ENCODE data around the gene HAPLN3. TPM values are rescaled to one million over a fixed set of nuclear protein-coding genes. Genes with fewer than 3 reads are reported as not detected.

HAPLN3 gene
- polyA plus RNA-seq, 1 donor (not counting 4 experiments of a cell fraction or from before 2014, with no cell fraction given), result 1.4 TPM

DNA sequence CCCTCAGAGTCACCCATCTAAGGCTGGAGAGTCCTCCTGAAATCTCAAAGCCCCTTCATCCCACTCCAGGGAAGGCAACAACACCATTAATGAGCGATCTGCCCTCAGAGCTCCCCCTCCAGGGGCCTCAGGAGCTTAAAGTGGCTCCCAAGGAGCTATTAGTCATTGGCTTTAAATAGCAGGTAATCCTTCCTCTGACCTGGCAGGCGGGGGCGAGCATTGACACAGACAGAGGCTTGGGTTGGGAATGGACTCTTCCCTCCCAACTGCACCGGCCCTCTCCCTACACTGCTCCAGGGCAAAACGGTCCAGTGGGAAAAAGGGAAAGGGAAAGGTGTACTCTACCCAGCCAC lies 16.4 kb upstream of the HAPLN3 start:
- H3K4me2 ChIP-seq (ENCODE audit: control insufficient read depth, extremely low read depth, insufficient read depth, low read depth, low read length), result peak overlapping the region; percentile 89
- DNase-seq (ENCODE audit: low read depth, low spot score), result no peak
- no peak for TF ChIP-seq EZH2 (IDR thresholded peaks at IDR 0.05; ENCODE audit: low read length)
- TF ChIP-seq, protein P1, sequence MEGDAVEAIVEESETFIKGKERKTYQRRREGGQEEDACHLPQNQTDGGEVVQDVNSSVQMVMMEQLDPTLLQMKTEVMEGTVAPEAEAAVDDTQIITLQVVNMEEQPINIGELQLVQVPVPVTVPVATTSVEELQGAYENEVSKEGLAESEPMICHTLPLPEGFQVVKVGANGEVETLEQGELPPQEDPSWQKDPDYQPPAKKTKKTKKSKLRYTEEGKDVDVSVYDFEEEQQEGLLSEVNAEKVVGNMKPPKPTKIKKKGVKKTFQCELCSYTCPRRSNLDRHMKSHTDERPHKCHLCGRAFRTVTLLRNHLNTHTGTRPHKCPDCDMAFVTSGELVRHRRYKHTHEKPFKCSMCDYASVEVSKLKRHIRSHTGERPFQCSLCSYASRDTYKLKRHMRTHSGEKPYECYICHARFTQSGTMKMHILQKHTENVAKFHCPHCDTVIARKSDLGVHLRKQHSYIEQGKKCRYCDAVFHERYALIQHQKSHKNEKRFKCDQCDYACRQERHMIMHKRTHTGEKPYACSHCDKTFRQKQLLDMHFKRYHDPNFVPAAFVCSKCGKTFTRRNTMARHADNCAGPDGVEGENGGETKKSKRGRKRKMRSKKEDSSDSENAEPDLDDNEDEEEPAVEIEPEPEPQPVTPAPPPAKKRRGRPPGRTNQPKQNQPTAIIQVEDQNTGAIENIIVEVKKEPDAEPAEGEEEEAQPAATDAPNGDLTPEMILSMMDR (optimal IDR thresholded peaks at IDR 0.05 in 1 of 3, IDR thresholded peaks at IDR 0.05 in 1 of 3, conservative IDR thresholded peaks at IDR 0.05 in 1 of 3; ENCODE audit: extremely low read depth in 1 of 3, insufficient read depth in 2 of 3, low read length in 3 of 3), result peak in 2 of 3 experiments; percentile 4 to 12
- H3K27me3 ChIP-seq (ENCODE audit: control insufficient read depth, extremely low read depth, insufficient read depth, low read length), result no peaks in the 10 kb centered on the region
- FAIRE-seq, result peak; percentile 9
- H3K79me2 ChIP-seq (ENCODE audit: control insufficient read depth, insufficient read depth, low read length), result no peaks in the 10 kb centered on the region
- H3K9me1 ChIP-seq (ENCODE audit: control insufficient read depth, extremely low read depth, insufficient read depth, low read length), result no peaks in the 10 kb centered on the region
- H3K27ac ChIP-seq (ENCODE audit: control insufficient read depth, insufficient read depth, low read length), result peak overlapping the region; percentile 45
- peak overlapping the region; percentile 75 for H3K9ac ChIP-seq (ENCODE audit: control insufficient read depth, extremely low read depth, insufficient read depth, low read length)
- H3K9me3 ChIP-seq (ENCODE audit: control insufficient read depth, low read depth, low read length), result no peaks in the 10 kb centered on the region
- H3K4me1 ChIP-seq (ENCODE audit: control insufficient read depth, extremely low read depth, insufficient read depth, low read length), result peaks cover 22% of the 10 kb centered on the region
- dilution Hi-C loops (cut with MboI; ENCODE audit: extremely low pct_ligation_motif_present, low sequenced_read_pairs), result no loop called here
- H3K36me3 ChIP-seq (ENCODE audit: control insufficient read depth in 2 of 2, extremely low read depth in 1 of 2, insufficient read depth in 2 of 2, low read length in 2 of 2), result peaks cover 4 to 15% of the 10 kb centered on the region in 2 experiments
- H2AFZ ChIP-seq (ENCODE audit: control insufficient read depth, low read length), result peak overlapping the region; percentile 39
- H3K4me3 ChIP-seq (ENCODE audit: control insufficient read depth in 2 of 3, extremely low read depth in 1 of 3, insufficient read depth in 2 of 3, low read depth in 1 of 3, low read length in 3 of 3), result peak overlapping the region; percentile 56 to 85 (median 60)
- no peaks in the 10 kb centered on the region for H4K20me1 ChIP-seq (ENCODE audit: control insufficient read depth, extremely low read depth, insufficient read depth, low read length)

DNA sequence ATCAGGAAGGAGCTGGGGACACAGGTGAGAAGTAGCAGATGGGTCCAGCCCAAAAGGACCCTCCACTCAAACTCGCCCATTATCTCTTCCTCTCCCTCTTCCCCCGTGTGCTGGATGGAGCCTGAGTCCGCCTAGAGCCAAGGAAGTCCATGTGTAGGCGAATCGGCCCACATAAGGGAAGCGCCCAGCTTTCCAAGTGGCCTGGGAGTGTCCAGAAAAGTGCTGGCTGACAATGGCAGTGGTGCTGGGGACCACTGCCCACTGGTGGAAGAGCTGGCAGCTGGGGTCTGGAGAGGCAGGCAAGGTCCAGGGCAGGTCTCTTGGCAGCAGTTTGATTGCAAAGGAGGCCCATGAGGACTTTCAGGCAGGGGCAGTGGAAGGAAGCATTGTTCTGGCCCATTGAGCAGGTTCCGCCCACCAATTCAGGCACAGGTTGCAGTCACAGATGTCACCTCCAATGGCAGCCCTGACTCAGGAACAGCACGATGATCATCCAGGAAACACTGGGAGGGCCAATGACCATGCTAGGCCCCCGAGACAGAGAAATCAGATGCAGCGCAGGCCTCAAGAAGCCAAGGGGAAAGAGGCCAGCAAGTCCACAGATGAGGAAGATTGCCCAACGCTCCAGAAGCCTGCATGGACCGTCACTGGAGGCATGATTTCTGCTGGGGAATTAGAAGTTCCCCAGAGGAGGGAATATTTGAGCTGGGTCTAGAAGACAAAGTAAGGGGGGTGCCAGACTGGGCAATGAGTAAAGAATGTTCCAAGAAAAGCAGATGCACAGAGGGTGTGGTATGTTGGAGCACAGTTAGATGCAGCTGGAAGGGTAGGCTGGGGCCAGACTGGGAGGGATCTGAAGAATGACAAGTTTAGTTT lies 14.8 kb upstream of the HAPLN3 start:
- Histone ChIP-seq H3K27me3 (ENCODE audit: control insufficient read depth, extremely low read depth, insufficient read depth, low read length) (no peaks in the 10 kb centered on the region), H3K27ac (ENCODE audit: control insufficient read depth, insufficient read depth, low read length) (no peak overlapping the region), H3K79me2 (ENCODE audit: control insufficient read depth, insufficient read depth, low read length) (no peaks in the 10 kb centered on the region), H4K20me1 (ENCODE audit: control insufficient read depth, extremely low read depth, insufficient read depth, low read length) (no peaks in the 10 kb centered on the region), H3K4me3 (ENCODE audit: control insufficient read depth in 2 of 3, extremely low read depth in 1 of 3, insufficient read depth in 2 of 3, low read depth in 1 of 3, low read length in 3 of 3) (no peak overlapping the region), H3K9ac (ENCODE audit: control insufficient read depth, extremely low read depth, insufficient read depth, low read length) (no peak overlapping the region), H3K4me1 (ENCODE audit: control insufficient read depth, extremely low read depth, insufficient read depth, low read length) (peaks cover 22% of the 10 kb centered on the region), H3K9me3 (ENCODE audit: control insufficient read depth, low read depth, low read length) (no peaks in the 10 kb centered on the region), H2AFZ (ENCODE audit: control insufficient read depth, low read length) (no peak overlapping the region), H3K9me1 (ENCODE audit: control insufficient read depth, extremely low read depth, insufficient read depth, low read length) (no peaks in the 10 kb centered on the region), H3K36me3 (ENCODE audit: control insufficient read depth in 2 of 2, extremely low read depth in 1 of 2, insufficient read depth in 2 of 2, low read length in 2 of 2) (peaks cover 7 to 20% of the 10 kb centered on the region in 2 experiments), H3K4me2 (ENCODE audit: control insufficient read depth, extremely low read depth, insufficient read depth, low read depth, low read length) (no peak overlapping the region)
- DNase-seq (ENCODE audit: low read depth, low spot score) (no peak), FAIRE-seq (no peak)
- dilution Hi-C loops (cut with MboI; ENCODE audit: extremely low pct_ligation_motif_present, low sequenced_read_pairs), result no loop called here
- no peak for TF ChIP-seq EZH2 (IDR thresholded peaks at IDR 0.05; ENCODE audit: low read length)
- TF ChIP-seq, protein P1 (optimal IDR thresholded peaks at IDR 0.05 in 1 of 3, IDR thresholded peaks at IDR 0.05 in 1 of 3, conservative IDR thresholded peaks at IDR 0.05 in 1 of 3; ENCODE audit: extremely low read depth in 1 of 3, insufficient read depth in 2 of 3, low read length in 3 of 3), result no peak
